ENCODE measurements around the gene PPP2R5A. TPM values are rescaled to one million over a fixed set of nuclear protein-coding genes. Genes with fewer than 3 reads are reported as not detected.

Gene PPP2R5A
- polyA plus RNA-seq, 1 of the 3 experiments (the other 2 are of a cell fraction): 5.4 TPM

GRCh38 chr1:212247179-212247721 lies 38.0 kb upstream of the PPP2R5A start (continued):
- TF ChIP-seq REST (IDR thresholded peaks at IDR 0.05; ENCODE audit: low read depth, low read length) (no peak), ELF1 (IDR thresholded peaks at IDR 0.05) (no peak), MAX (IDR thresholded peaks at IDR 0.05; ENCODE audit: low read depth) (no peak), FOXJ3 (CRISPR knock-in tag; IDR thresholded peaks at IDR 0.05) (no peak), RFX5 (IDR thresholded peaks at IDR 0.05; ENCODE audit: low read length) (no peak), TEAD4 (IDR thresholded peaks at IDR 0.05; ENCODE audit: borderline replicate concordance, insufficient read depth) (no peak), PBX3 (IDR thresholded peaks at IDR 0.05) (no peak)

- Histone ChIP-seq H3K36me3 (replicated peaks in 1 of 2; ENCODE audit: control insufficient read depth in 1 of 2, insufficient read depth in 2 of 2, low read length in 1 of 2) (no peaks in the 10 kb centered on the region), H3K9ac (no peak overlapping the region), H3K4me3 (ENCODE audit: low read depth in 2 of 2, low read length in 1 of 2) (no peak overlapping the region), H3K4me1 (ENCODE audit: control insufficient read depth in 1 of 2, insufficient read depth in 2 of 2, low read depth in 1 of 2, low read length in 1 of 2) (no peaks in the 10 kb centered on the region), H3K79me2 (ENCODE audit: insufficient read depth) (no peaks in the 10 kb centered on the region), H3K27ac (ENCODE audit: low read depth in 2 of 2, low read length in 1 of 2) (no peak overlapping the region), H2AFZ (ENCODE audit: low read depth) (no peak overlapping the region), H3K9me2 (no peaks in the 10 kb centered on the region), H3K27me3 (ENCODE audit: insufficient read depth) (no peaks in the 10 kb centered on the region), H3F3A (replicated peaks; ENCODE audit: insufficient read depth) (no peaks in the 10 kb centered on the region), H4K20me1 (ENCODE audit: insufficient read depth) (no peaks in the 10 kb centered on the region), H3K9me3 (no peaks in the 10 kb centered on the region), H3K4me2 (no peak overlapping the region)
- CTCF ChIA-PET: interaction anchor here (0.9 kb wide), 1 partner anchor 44 kb away, joined by 3 read pairs; no protein-coding TSS in a partner anchor
- POLR2A ChIA-PET: no interaction called here
- TF ChIP-seq EZH2phosphoT487 (IDR thresholded peaks at IDR 0.05; ENCODE audit: borderline replicate concordance, low read depth): no peak
- no peak for TF ChIP-seq EP300 (IDR thresholded peaks at IDR 0.05; ENCODE audit: borderline replicate concordance in 1 of 2, low read depth in 1 of 2, low read length in 1 of 2)
- TF ChIP-seq SMC3 (IDR thresholded peaks at IDR 0.05; ENCODE audit: low read depth, low read length): no peak
- no peak for TF ChIP-seq RFX5 (IDR thresholded peaks at IDR 0.05; ENCODE audit: low read length)
- TF ChIP-seq FOXJ3 (CRISPR knock-in tag; IDR thresholded peaks at IDR 0.05): no peak
- no peak for TF ChIP-seq FOSL2 (IDR thresholded peaks at IDR 0.05; ENCODE audit: borderline replicate concordance, low read depth)
- TF ChIP-seq MXI1 (IDR thresholded peaks at IDR 0.05; ENCODE audit: low read depth, low read length): no peak
- TF ChIP-seq REST (IDR thresholded peaks at IDR 0.05; ENCODE audit: low read depth, low read length): no peak
- TF ChIP-seq ZBTB33 (IDR thresholded peaks at IDR 0.05; ENCODE audit: borderline replicate concordance, low read depth): no peak
- no peak for TF ChIP-seq SIN3A (IDR thresholded peaks at IDR 0.05; ENCODE audit: borderline replicate concordance, low read depth, low read length)
- TF ChIP-seq PBX3 (IDR thresholded peaks at IDR 0.05): no peak
- TF ChIP-seq MAX (IDR thresholded peaks at IDR 0.05; ENCODE audit: low read depth): no peak
- no peak for TF ChIP-seq RXRA (IDR thresholded peaks at IDR 0.05; ENCODE audit: borderline replicate concordance, low read depth)
- no peak for DNase-seq
- 65% methylated on average over 1 of the region's 1 CpG for WGBS (ENCODE audit: low lambda C conversion rate)
These were observed 37.2 kb upstream of the PPP2R5A start for GRCh38 chr1:212247988-212248387.
